Dedifferentiated amniotic fluid mesenchymal stem cell (primary cell): ENCODE measurements around the gene TENM3.

ENCODE experiments used
- DNase-seq: peaks from one replicate; pipeline ENCODE4 v3.0.0-alpha.2; 2016; ENCODE audit errors: extremely low spot score

Gene TENM3

GRCh38 chr4:182513587-182514291 lies 270.5 kb downstream of the TENM3 start:
- no peak for DNase-seq

- no peak for DNase-seq
Observed at GRCh38 chr4:182518421-182518820, 275.2 kb downstream of the TENM3 start.

- no peak for DNase-seq
Observed at GRCh38 chr4:182519528-182519927, 276.3 kb downstream of the TENM3 start.

GRCh38 chr4:182521011-182521410 lies 277.8 kb downstream of the TENM3 start:
- DNase-seq: no peak

- DNase-seq: no peak
Observed at GRCh38 chr4:182528819-182529218, 285.6 kb downstream of the TENM3 start.

GRCh38 chr4:182530451-182530850 lies 287.2 kb downstream of the TENM3 start:
- DNase-seq: no peak

- no peak for DNase-seq
Observed at GRCh38 chr4:182531555-182532162, 288.5 kb downstream of the TENM3 start.

GRCh38 chr4:182532441-182532840 lies 289.2 kb downstream of the TENM3 start:
- no peak for DNase-seq

GRCh38 chr4:182533964-182534363 lies 290.8 kb downstream of the TENM3 start:
- no peak for DNase-seq

GRCh38 chr4:182536221-182536811 lies 293.1 kb downstream of the TENM3 start:
- no peak for DNase-seq

- no peak for DNase-seq
Observed at GRCh38 chr4:182537031-182537795, 294.0 kb downstream of the TENM3 start.

GRCh38 chr4:182538031-182538430 lies 294.8 kb downstream of the TENM3 start:
- no peak for DNase-seq

GRCh38 chr4:182540496-182540895 lies 297.3 kb downstream of the TENM3 start:
- no peak for DNase-seq

GRCh38 chr4:182547435-182547834 lies 304.2 kb downstream of the TENM3 start:
- DNase-seq: no peak

GRCh38 chr4:182548156-182548555 lies 305.0 kb downstream of the TENM3 start:
- DNase-seq: no peak

GRCh38 chr4:182549356-182549755 lies 306.2 kb downstream of the TENM3 start:
- no peak for DNase-seq

GRCh38 chr4:182552948-182553347 lies 309.7 kb downstream of the TENM3 start:
- DNase-seq: no peak

GRCh38 chr4:182553653-182554052 lies 310.5 kb downstream of the TENM3 start:
- DNase-seq: no peak

- DNase-seq: no peak
Observed at GRCh38 chr4:182554736-182555135, 311.5 kb downstream of the TENM3 start.

- peak; percentile 86 for DNase-seq
Observed at GRCh38 chr4:182555997-182556418, 312.8 kb downstream of the TENM3 start.

GRCh38 chr4:182556580-182556979 lies 313.4 kb downstream of the TENM3 start:
- DNase-seq: no peak

- no peak for DNase-seq
Observed at GRCh38 chr4:182560358-182560757, 317.2 kb downstream of the TENM3 start.
